ENCODE results near the gene NPIPA8.
"Not testable (repeated sequence)": the region's sequence is repeated elsewhere in the genome, so short reads cannot be mapped to it uniquely, and the experiment has no call there.

GRCh38 chr16:18293337-18293956 lies 43.1 kb downstream of the NPIPA8 start:
- not testable (repeated sequence) for TF ChIP-seq CTCF (optimal IDR thresholded peaks at IDR 0.05 in 1 of 3, IDR thresholded peaks at IDR 0.05 in 1 of 3, conservative IDR thresholded peaks at IDR 0.05 in 1 of 3; ENCODE audit: extremely low read depth in 1 of 3, insufficient read depth in 2 of 3, low read length in 3 of 3); EZH2 (IDR thresholded peaks at IDR 0.05; ENCODE audit: low read length)

Data from keratinocyte (primary cell).